Pancreas (tissue), 10 donors: ENCODE measurements around the gene RELCH. TPM values are rescaled to one million over a fixed set of nuclear protein-coding genes. Genes with fewer than 3 reads are reported as not detected.

Experiments
- ATAC-seq, 4 donors: fragments of 200-7000 bp; cut with Tn5 transposase; one replicate each; pipeline versions ENCODE4 v1.8.0 to v1.9.1; 2020; ENCODE audit warnings: mild to moderate bottlenecking in 4 of 4, moderate library complexity in 4 of 4
- DNase-seq, 6 donors: peaks; one replicate each; pipeline ENCODE4 v3.0.0-alpha.2; 2020
- FAIRE-seq: peaks from 2 replicates; lab custom pipeline; 2012; peaks lifted over from hg19 to GRCh38; lab: Jason Lieb, UNC
- H3K27ac ChIP-seq, 4 donors: fragments of 200-600 bp; sonication (generic); 1 replicate in 3 of 4; 2 replicates in 1 of 4; pipeline versions ENCODE4 v1.5.0 to v1.8.0; 2020
- H3K27me3 ChIP-seq, 4 donors: fragments of 200-600 bp; one replicate each; pipeline ENCODE4 v1.8.0; 2021
- H3K36me3 ChIP-seq, 3 donors: fragments of 200-600 bp; sonication (generic) in 1 of 3; one replicate each; pipeline versions ENCODE4 v1.5.0 to v1.8.0; 2020 to 2021
- H3K4me1 ChIP-seq, 3 donors: fragments of 200-600 bp; one replicate each; pipeline ENCODE4 v1.8.0; 2021
- H3K4me3 ChIP-seq, 4 donors: fragments of 200-600 bp; sonication (generic) in 2 of 4; one replicate each; pipeline versions ENCODE4 v1.5.0 to v1.8.0; 2020 to 2021
- H3K9me3 ChIP-seq, 4 donors: fragments of 200-600 bp; one replicate each; pipeline ENCODE4 v1.8.0; 2021
- CTCF ChIP-seq, 4 donors: fragments of 200-600 bp; sonication (generic) in 3 of 4; IDR thresholded peaks; one replicate each; pipeline versions ENCODE4 v1.5.0 to v1.8.0; 2021; ENCODE audit warnings: antibody characterized with exemption in 4 of 4
- WGBS, 2 donors: extraction: QIAGEN DNeasy Blood & Tissue Kit; methylation state at CpG; one replicate each; pipeline ENCODE4 v1.1.7; 2013; 5-methylcytosine and 5-hydroxymethylcytosine counted together
- intact Hi-C, 3 donors: fragments of 100-400 bp; cut with DNase I; formaldehyde crosslinking; loops; one replicate each; pipeline versions ENCODE4 v1.11.1 to v1.14.2; 2022
- polyA plus RNA-seq, 2 donors: library from polyadenylated mRNA; stranded (reverse); fragments of 200-250 nt; gene quantifications; one replicate each; pipeline ENCODE4 v1.2.3, GENCODE V29; 2013
- total RNA-seq, 6 donors: library from RNA; stranded (reverse); fragmentation: NEBNext Ultra II Directional in 4 of 6; extraction: Animal tissue kit (Norgen Biotek cat#: 25700) in 4 of 6; gene quantifications; one replicate each; pipeline versions ENCODE4 v1.2.1 to v1.2.4, GENCODE V29; 2021 to 2023
- donor health status: healthy with polysubstance abuse.
- donor health status: DM: no; HTN: no; CAD: no; lungs with moderate emphysema.
- donor health status: DM: no; HTN: no; CAD: no.
- donor health status: control.
- donor health status: control.
- donor health status: Bipolar disorder and iron deficiency.
- donor health status: DM: yes; HTN: yes; CAD: no.
- donor health status: DM: no; HTN: no; CAD: no.
- donor health status: DM: no; HTN: no; CAD: no.
- donor health status: DM: yes; HTN: yes; CAD: no.

Gene RELCH
- total and polyA plus RNA-seq, 8 donors = 8.1 to 18.2 (median 12.6) TPM

- no peaks in the 10 kb centered on the region for H3K4me1 ChIP-seq
- H3K27ac ChIP-seq = no peak overlapping the region
- DNase-seq (no peak), FAIRE-seq (no peak), ATAC-seq (no peak)
- no peaks in the 10 kb centered on the region for H3K9me3 ChIP-seq
- H3K36me3 ChIP-seq = peaks cover 0 to 12% (median 0%) of the 10 kb centered on the region in 3 donors
- WGBS, 2 donors = 92 to 95% methylated on average over 3 of the region's 3 CpGs
- TF ChIP-seq CTCF (IDR thresholded peaks at IDR 0.05) = no peak
- intact Hi-C loops = no loop called here
- H3K4me3 ChIP-seq = no peak overlapping the region
- H3K27me3 ChIP-seq = no peaks in the 10 kb centered on the region
These were observed 113.4 kb downstream of the RELCH start for GRCh38 chr18:62300359-62300963.

GRCh38 chr18:62301322-62301721, 114.3 kb downstream of the RELCH start:
- Histone ChIP-seq H3K4me3 (no peak overlapping the region), H3K4me1 (no peaks in the 10 kb centered on the region), H3K9me3 (no peaks in the 10 kb centered on the region), H3K27me3 (no peaks in the 10 kb centered on the region), H3K36me3 (peaks cover 0 to 12% (median 0%) of the 10 kb centered on the region in 3 donors), H3K27ac (no peak overlapping the region)
- TF ChIP-seq CTCF (IDR thresholded peaks at IDR 0.05) = no peak
- FAIRE-seq (no peak), ATAC-seq (no peak), DNase-seq (no peak)
- intact Hi-C loops = no loop called here
- 97 to 100% methylated on average over 1 of the region's 1 CpG for whole genome bisulfite sequencing, 2 donors

- no peaks in the 10 kb centered on the region for H3K27me3 ChIP-seq
- intact Hi-C loops = no loop called here
- DNase-seq (no peak), FAIRE-seq (no peak), ATAC-seq (no peak)
- 91% methylated on average over 1 of the region's 1 CpG for WGBS, 2 donors
- H3K4me1 ChIP-seq = no peaks in the 10 kb centered on the region
- H3K9me3 ChIP-seq = no peaks in the 10 kb centered on the region
- TF ChIP-seq CTCF (IDR thresholded peaks at IDR 0.05) = no peak
- no peak overlapping the region for H3K4me3 ChIP-seq
- no peak overlapping the region for H3K27ac ChIP-seq
- H3K36me3 ChIP-seq = peaks cover 0 to 7% (median 0%) of the 10 kb centered on the region in 3 donors
These were observed 125.8 kb downstream of the RELCH start for GRCh38 chr18:62312851-62313250.

GRCh38 chr18:62318228-62319180, 131.4 kb downstream of the RELCH start:
- WGBS, 2 donors = 48 to 55% methylated on average over 4 of the region's 4 CpGs
- Histone ChIP-seq H3K4me3 (no peak overlapping the region), H3K27ac (no peak overlapping the region), H3K27me3 (no peaks in the 10 kb centered on the region), H3K36me3 (no peaks in the 10 kb centered on the region), H3K9me3 (no peaks in the 10 kb centered on the region), H3K4me1 (no peaks in the 10 kb centered on the region)
- FAIRE-seq (no peak), DNase-seq (no peak), ATAC-seq (no peak)
- intact Hi-C loops = no loop called here
- TF ChIP-seq CTCF (IDR thresholded peaks at IDR 0.05) = no peak
